ENCODE results near the gene LRRC8D.

LRRC8D gene

DNA sequence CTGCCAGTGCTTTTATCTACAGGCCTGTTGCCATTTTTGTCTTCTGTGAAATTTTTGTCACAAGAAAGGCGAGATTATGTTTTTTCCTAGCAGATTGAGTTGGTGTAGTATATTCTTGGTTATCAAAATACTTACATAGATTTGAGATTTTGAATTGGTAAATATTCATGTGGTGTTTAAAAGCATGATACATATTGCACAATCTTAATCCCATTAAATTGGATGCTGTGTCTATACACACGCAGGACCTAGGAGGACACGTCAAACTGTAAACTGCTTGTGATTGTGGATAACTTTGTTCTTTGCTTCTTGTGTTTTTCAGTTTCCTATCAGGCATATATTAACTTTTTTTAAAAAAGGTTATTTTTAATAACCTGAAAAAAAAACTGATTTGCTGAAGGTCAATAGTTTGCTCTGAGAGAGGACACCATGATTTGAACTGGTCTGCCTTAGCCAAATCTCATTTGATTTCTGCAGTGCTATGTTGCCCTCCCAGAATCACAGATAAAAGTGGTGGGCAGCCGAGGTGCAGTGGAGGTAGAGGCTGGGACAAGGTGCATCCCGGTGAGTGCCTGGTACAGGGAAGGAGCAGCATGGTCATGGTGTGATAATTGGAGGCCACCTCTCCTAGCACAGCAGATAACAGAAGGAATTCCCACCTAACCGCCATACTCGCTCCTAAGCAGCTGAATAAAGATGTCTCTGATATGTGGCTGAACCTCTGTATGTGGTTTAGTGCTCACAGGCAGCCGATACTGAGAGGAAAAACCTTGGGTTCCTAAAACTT, 76.7 kb downstream of the LRRC8D start:
- no peak for DNase-seq

DNA sequence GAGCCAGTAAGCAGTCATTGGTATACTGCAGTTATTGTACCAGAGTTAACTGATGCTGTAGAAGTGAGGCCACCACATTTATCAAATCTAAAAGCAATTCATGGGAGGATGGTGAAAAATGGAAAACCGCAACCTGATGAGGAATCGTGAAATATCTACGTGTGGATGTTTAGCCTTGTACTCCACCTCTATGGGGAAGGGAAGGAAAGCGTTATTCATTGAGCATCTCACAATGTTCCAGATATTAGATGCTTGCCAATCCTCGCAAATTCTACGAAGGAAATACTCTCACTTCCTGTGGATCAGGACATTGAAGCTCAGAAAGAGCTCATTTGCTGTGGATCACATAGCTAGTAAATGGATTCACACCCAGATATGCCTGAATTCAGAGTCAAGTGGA, 77.3 kb downstream of the LRRC8D start:
- DNase-seq: no peak

DNA sequence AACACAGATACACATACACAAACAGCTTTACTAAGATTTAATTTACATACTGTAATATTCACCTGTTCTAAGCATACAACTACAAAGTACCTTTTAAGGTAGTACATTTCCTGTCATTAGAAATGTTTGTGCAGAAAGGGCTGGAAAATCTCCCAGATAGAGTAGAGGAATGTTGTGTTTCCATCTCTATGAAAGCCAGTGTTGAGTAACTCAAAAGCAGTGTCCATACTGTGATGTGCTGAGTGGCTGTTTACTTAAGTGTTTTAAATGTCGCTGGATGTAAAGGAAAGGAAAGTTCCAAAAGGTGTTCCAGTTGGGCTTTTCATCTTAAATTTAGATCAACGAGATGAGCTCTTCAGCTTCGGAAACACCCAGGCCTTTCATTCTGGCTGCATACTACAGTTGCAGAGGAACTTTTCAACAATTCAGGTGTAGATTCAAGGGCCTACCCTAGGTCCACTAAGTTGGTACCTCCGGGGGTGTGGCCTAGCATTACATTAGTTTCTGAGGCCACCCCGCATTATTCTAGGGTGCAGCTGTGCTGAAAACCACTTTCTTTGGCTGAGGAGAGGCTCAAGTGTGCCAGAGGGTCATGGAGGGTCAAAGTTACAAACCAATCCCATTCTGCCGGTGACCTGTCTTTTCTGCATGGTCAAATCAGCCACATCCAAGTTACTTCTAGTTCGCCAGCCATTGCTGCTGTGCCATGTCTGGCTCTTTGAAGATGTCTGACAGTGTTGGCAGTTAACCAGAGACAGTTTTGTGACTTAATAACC, 78.1 kb downstream of the LRRC8D start:
- DNase-seq: no peak

DNA sequence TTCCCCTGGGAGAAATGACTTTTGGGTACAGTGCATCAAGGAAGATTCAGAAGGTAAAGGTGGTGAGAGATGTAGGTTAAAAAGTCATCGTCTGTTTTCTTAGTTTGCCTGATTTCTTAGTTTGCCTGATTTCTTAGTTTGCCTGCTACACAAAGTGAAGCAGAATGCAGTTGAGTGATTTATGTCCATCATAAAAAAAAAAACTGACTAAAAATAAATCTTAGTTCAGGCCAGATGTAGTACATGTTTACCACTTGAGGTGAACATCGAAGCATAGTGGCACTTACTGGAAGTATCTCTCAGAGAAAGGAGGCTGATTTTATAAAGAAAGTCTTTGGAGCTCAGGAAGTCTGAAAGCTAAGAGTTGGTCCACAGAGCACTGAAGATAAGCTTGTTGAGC, 79.5 kb downstream of the LRRC8D start:
- DNase-seq: no peak

DNA sequence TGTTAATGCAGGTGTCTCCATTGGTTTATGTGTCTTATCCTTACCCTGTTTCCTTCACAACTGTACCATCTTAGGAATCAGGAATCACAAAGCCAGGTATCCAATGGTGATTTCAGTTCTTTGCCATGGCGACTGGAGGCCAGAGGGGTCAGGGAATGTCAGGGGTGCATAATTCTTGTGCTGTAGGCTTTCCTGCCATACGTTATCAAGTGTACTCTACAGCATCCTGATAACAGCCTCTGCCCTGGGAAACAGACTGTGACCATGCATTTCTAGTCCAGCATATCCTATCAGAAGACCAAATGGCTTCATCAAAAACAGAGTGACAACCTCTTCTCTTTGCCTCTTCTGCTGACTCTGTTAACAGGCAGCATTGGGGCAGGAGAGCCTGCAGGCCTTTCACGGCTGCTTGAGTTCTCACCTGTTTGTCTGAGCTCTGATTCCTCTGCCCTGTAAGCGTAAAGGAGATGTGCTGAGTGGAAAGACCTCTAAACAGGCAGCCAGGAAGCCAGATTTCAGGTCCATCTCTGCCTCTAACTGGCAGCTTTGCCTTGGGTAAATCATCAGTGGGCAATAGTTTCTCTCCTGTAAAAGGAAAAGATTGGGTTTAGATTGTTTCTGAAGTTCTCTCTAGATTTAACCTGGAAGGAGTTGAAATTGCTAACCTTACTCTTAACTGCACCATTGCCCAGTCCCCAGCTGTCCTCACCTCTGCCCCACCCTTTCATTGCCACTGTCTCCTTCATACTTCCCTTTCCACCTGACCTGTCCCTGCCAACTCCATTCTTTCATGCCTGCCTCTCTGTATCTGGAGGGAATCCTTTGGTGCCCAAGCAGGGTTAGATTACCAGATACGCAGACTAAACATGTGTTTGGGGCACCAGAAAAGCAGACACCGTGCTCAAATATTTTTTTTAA, 80.2 kb downstream of the LRRC8D start:
- DNase-seq: no peak

DNA sequence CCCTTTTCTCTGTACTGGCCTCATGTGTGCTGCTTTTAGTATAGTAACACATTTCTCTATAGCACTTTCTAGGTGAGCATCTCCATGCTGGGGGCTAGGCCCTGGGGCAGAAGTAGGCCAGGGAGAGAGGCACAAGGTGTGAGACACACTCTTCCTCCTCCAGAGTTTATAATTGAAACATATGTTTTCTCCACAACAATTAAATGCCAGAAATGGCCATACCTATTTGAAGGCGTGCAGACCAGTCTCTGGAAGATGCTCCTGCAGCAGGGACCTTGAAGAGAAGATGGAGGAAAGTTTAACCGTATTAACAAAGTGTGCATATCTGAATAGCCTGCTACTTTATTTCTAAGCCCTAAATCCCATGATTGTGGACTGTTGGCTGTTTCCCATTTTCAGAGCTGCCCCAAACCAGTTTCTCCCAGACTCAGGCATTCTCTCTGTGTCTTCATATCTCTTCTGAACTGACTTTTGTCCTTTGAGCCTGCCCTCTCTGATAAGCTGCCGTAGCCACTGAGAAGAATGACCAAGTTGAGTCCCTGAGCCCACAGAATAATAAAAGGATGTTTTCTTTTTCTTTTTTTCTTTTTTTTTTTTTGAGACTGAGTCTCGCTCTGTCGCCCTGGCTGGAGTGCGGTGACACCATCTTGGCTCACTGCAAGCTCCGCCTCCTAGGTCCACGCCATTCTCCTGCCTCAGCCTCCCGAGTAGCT, 81.3 kb downstream of the LRRC8D start:
- no peak for DNase-seq

DNA sequence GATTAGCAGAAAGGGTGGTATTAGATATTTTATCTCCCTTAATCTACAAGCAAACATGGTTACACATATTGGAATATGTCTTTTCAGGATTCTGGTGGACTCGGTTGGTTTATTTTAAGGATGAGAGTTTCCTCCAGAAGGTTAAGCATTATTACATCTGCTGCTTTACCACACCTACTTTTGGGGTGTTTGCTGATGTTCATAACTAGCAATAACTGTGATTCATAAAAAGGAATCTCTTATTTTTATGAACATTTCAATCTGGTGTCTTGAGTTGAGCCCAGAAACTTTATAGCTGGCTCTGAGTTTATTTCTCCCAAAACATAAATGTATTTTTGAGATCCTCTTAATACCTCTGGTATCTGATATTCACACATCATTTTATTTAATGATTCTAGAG, 82.7 kb downstream of the LRRC8D start:
- DNase-seq: no peak

DNA sequence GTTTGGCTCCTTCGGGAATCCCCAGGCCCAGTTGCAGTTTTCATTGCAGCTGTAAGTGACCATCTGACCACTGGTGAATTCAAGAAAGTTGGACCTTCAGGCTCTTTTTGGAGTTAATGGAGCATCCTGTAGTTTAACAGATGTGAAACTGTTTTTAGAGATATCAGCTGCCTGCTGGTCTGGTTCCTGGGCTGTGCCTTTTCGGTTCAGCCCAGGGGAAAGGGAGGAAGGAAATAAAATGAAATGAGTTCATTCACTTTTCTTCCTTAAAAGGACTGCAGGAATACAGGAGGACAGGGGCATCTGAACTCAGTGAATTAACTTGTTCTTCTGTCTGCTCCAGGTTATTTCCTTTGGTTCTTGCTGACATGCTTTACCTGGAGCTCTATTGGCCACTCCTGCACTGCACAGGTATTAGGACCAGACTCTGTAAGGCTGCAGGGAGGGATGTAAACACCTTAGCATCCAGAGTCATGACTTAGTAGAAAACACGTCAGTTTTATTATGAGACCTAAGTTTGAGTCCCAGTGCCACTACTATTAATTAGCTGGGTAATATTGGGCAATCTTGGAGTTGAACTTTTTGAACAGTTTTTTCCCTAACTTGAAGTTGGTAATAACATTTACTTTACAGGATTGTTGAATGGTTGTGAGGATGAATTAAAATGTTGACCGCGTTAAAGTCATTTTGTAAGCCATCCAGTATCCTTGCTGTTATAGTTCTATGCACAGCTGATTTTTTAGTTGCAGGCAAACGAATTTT, 83.6 kb downstream of the LRRC8D start:
- DNase-seq: no peak

DNA sequence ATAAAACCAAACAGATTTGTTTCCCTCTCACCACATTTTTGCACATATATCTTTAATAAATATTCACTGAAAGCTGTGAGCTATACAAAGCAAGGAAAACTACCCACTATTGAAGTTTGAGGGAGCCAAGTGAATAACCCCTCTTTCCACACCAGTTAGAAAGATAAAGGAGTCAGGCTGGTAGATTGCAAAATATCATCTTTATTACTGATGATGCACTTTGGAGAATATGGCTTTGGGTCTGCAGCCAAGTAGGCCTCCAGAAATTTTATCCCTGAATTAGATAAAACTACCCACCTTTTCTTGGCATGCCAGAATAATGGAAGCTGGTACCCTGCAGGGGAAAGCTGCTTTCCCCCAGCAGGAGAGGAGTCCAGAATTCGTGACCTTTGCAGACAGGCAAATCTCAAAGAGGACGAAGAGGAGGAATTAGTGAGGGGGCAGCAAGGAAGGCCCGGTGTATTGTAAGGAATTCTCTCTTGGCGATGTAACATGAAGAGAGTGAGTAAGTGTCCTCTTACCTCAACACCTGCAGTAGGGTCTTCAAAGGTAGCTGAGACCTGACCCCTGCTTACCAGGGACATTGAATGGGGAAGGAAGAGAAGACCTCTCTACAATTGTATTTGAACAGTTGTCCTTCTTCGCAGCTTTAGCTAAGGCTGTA, 84.7 kb downstream of the LRRC8D start:
- no peak for DNase-seq

DNA sequence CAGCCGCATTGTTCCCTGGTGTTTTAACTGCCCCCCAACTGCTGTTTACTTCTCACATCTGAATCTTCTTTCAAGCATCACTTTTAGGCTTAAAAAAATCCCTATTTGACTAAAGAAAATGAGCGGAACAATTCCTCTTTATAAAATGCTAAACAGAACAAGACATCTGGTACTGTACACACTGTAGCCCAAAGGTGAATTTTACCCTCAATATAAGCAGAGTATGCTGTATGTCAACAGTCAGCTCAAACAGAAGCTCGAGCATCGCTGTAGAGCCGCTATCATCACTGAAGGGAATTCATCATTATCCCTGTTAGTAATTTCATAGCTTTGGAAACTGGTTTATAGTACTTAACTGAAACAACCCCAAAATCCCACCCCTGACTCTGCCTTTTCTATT, 85.3 kb downstream of the LRRC8D start:
- no peak for DNase-seq

DNA sequence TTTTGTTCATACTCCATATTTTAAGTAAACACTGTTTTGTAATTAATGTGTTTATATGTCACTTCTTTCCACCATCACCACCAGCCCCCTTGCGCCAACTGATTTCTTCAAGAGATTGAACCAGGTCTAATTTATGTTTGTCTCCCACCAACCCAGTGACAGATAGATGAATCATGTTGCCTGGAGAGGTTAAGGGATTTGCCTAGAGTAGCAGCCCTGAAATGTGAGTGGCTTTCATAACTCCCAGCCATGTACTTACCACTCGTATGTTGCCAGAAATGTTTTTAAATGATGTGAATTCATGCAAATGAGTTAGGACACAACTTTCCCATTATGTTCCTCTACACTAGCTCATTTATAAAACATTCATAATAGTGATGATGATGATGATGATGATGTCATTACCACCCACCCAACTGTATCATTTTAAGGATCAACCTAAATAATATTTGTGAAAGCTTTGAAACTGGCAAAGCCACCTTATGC, 86.9 kb downstream of the LRRC8D start:
- no peak for DNase-seq

DNA sequence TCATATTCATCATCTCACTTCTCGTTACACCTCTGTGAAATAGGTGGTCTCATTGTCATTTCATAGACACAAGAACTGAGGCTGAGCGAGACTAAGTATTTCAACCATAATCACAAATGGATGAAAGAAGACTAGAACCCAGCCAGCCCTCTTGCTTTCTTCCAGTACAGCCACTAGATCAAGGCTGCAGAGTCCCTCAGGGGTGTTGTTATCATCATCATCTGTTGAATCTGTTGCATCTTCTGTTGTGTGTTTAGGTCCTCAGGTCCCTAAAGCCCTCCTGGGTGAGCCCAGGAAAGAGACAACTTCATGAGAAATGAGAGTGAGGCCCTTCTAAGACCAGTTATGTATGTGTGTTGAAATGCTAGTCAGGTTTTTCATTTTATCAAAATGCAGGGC, 87.4 kb downstream of the LRRC8D start:
- DNase-seq: no peak

DNA sequence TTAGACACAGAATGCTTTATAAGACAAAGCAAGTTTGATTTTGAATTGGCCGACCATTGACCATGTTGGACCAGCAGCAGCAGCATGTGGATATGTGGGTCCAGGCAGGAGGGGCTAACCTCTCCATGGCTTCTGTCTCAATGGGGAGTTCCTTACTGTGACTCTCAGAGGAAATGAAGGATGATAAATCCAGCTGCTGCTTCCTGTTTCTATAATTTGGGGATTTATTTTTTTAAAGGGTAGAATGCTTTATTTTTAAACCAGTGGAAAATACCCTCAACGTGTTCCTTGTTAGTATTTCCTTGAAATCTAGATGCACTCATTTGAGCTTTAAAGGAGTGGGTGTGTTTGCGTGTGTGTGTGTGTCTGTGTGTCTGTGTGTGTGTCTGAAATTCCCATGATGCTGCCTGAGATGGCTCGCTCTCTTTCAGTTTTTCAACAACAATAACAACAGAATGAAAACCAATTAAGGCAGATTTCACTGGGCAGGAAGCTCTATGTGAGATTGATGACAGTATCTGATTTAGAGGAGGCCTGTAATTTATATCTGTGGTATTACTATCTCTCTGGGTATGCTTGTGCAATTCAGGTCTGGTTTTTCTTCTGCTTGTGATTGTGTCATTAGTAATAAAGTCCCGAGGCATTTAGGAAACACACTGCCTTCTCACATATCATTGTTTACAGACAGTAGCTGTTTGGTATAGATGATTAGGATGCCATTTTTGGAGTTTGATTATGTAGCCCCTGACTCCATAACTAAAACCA, 88.0 kb downstream of the LRRC8D start:
- no peak for DNase-seq

DNA sequence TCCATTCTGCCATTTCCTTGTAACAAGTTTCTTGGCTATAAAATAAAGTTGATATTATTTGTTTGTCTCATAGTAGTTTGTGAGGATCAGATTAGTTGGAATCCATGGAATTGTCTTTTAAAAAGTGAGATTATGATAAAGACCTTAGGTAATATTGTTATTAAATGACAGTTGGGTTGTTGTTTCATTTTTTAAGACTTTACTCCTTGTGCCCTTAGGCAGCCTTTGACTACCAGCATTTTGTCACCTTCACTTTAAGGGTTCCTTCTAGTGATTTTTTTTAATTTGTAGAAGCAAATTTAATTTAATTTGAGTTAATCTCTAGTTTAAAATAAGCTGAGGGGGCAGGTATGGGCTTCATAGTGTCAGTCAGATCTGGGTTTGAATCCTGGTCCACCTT, 89.4 kb downstream of the LRRC8D start:
- DNase-seq: no peak

DNA sequence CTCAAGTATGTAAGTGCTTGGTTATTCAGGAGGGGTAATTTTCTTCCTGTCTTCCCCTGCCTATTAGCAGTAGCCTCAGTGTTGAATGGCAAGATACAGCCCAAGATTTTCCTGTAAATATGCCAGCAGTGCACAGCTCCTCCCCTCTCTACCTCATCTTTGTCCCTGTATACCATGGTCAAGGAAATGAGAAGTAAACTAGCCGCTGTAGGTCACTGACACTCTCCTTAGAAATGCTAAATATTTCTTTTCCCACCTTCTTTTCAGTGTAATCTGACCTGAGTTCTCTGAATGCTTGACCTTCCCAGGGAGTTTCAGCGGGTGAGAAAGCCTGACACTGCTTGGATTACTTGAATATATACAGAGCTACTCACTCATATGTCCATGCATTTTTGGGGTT, 89.9 kb downstream of the LRRC8D start:
- DNase-seq: no peak

DNA sequence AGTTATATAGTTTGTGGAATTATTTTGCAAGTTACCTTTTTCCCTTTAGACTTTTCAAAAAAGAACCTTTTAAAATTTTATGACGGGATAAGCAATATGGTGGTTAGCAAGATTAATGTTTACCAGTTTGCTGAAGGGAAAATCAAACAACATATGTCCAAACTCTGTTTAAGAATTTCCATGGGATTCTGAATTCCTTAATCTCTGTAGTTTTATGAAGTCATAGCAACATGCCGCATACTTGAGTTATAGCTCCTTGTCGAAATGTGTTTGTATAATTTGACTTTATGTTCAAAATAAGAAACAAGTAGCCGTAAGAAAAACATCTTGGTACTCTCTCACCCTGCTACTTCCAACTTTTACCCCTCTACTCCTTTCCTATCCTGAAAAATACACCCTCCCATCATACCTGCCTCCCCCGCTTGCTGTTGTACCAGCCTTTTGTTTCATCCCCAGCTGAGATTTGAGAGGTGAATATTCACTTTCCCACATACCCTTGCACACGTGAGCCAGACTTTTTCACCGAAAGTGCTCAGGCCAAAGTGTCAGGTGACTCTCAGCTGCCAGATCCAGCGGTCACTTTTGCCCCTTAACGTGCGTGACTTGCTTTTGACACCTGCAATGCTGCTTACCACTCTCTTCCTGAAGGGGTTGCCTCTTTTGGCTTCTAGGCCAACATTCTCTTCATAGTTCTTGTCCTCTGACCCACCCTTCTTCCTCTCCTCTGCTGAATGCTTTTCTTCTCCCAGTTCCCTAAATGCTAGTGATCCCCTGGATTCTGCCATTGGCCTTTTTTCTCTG, 90.6 kb downstream of the LRRC8D start:
- DNase-seq: no peak

DNA sequence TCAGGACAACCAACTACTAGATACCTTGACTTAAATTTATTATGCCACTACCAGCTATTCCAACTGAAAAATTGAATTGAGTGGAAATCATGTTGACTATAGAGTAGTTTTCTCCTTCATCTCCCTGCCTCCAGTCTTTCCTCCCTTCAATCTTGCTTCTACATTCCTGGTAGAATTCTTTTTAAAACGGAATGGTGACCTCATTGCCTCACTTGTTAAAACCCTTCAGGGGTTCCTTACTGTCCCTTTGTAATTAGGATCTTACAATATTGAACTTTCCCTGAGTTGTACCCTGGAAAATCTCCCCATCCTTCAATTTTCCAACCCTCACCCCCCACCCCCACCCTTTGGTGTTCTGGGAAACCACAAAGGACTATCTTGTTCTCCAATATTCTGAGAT, 91.2 kb downstream of the LRRC8D start:
- DNase-seq: no peak

DNA sequence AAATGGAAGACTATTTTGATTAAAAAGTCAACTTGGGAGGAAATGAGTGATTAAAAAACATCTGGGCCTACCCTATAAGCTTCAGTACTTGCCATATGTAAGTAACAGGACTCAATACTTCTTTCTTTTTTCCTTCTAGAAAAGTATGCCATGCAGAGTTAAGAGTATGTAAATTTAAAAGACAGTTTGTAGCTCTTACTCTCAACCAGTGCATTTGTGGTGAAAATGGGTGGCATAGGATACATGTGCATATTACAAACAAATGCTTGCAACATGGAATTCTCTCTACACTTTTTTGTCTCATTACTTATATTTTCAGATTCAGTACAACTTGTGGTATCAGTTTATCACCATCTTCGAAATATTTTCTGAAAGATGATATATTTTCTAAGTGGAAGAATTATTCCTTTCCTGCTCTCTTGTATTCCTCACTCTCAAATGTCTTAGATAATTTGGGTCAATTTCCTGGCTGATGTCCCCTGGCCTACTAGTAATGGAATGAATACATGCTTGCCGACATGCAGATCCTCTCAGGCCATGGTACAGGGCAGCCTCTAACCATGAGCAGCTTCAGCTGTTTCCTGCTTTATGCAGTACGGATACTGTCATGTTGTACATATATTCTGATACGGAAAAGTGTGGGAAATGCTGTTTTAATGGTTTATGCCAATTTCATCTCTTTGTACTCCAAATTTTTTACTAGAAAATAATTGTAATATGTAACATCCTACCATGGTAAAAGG, 92.7 kb downstream of the LRRC8D start:
- no peak for DNase-seq

DNA sequence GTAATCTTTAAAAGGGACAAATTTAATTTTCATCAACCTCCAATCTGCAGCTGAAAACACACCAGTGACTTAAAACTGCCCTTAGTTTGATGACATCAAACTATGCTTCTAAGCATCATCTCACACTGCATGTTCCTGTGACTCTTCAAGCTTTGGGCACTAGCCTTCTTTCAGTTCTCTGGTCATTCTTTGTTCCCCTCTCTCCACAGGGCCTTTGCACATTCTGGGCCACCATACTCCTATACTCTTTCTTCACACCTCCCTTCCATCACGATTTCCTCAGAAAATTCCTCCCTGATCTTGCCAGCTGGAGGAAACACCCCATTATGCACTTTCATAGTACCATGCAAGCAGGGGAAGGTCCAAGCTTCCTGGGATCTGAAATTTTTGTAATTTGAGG, 96.5 kb downstream of the LRRC8D start:
- DNase-seq: no peak

Measured in activated CD4-positive, alpha-beta T cell treated with anti-CD3 and anti-CD28 coated beads, Interleukin-2, Interleukin-6, amounts not matched to agents 100 ng/mL and 50 ng/mL, durations not matched to agents 16 hours and 8 hours (primary cell).